NCI-H460 (cell line): ENCODE measurements around the gene WEE2. TPM values are rescaled to one million over a fixed set of nuclear protein-coding genes. Genes with fewer than 3 reads are reported as not detected.

Source experiments
- DNase-seq: peaks from one replicate; pipeline ENCODE4 v3.0.0-alpha.2; 2016; ENCODE audit warnings: low read depth; ENCODE audit errors: extremely low read depth
- polyA plus RNA-seq: library from polyadenylated mRNA; depleted of rRNA; stranded (reverse); fragments of >200 nt; gene quantifications from 2 replicates; pipeline ENCODE4 v1.2.3, GENCODE V29; 2014; cell fraction: nucleus; rRNA removed
- total RNA-seq: library from RNA; depleted of rRNA; stranded (reverse); fragments of >200 nt; shearing (Covaris generic); gene quantifications from 2 replicates; pipeline ENCODE4 v1.2.3, GENCODE V29; 2014; rRNA removed

WEE2 gene
- total RNA-seq: 0.27 TPM in 1 of 2 replicates, not detected in the other
- 0.14 TPM in 1 of 2 replicates, not detected in the other for polyA plus RNA-seq

GRCh38 chr7:141708351-141708750 is at the start of gene WEE2:
Gene WEE2 (plus strand): TSS chr7:141708353. CDS start chr7:141708759, 406 bp downstream.
- no peak for DNase-seq

- no peak for DNase-seq
Observed at GRCh38 chr7:141659501-141659900, 48.7 kb upstream of the WEE2 start.

- no peak for DNase-seq
Observed at GRCh38 chr7:141660259-141660658, 47.9 kb upstream of the WEE2 start.

- DNase-seq: peak; percentile 41
Observed at GRCh38 chr7:141663081-141663849, 44.9 kb upstream of the WEE2 start.

- DNase-seq: no peak
Observed at GRCh38 chr7:141664450-141664849, 43.7 kb upstream of the WEE2 start.

GRCh38 chr7:141665208-141666035 is 42.7 kb upstream of the WEE2 start:
- DNase-seq: no peak

- DNase-seq: no peak
Observed at GRCh38 chr7:141666071-141666470, 42.1 kb upstream of the WEE2 start.

GRCh38 chr7:141668853-141669252 is 39.3 kb upstream of the WEE2 start:
- no peak for DNase-seq

- DNase-seq: no peak
Observed at GRCh38 chr7:141671705-141672496, 36.3 kb upstream of the WEE2 start.

GRCh38 chr7:141673346-141673745 is 34.8 kb upstream of the WEE2 start:
- no peak for DNase-seq

GRCh38 chr7:141674171-141674671 is 33.9 kb upstream of the WEE2 start:
- no peak for DNase-seq

- no peak for DNase-seq
Observed at GRCh38 chr7:141674702-141675101, 33.5 kb upstream of the WEE2 start.

- DNase-seq: no peak
Observed at GRCh38 chr7:141675436-141676215, 32.5 kb upstream of the WEE2 start.

- DNase-seq: no peak
Observed at GRCh38 chr7:141676618-141677017, 31.5 kb upstream of the WEE2 start.

- DNase-seq: no peak
Observed at GRCh38 chr7:141679014-141679413, 29.1 kb upstream of the WEE2 start.

GRCh38 chr7:141685285-141686023 is 22.7 kb upstream of the WEE2 start:
- no peak for DNase-seq

GRCh38 chr7:141686074-141686473 is 22.1 kb upstream of the WEE2 start:
- DNase-seq: no peak

- DNase-seq: no peak
Observed at GRCh38 chr7:141686670-141687069, 21.5 kb upstream of the WEE2 start.

GRCh38 chr7:141688043-141688442 is 20.1 kb upstream of the WEE2 start:
- DNase-seq: no peak
